Right lobe of liver (tissue), 4 donors: ENCODE measurements around the gene EZH1.

Experiments
- POLR2A ChIP-seq: fragments of 450-650 bp; IDR thresholded peaks from one replicate; pipeline ENCODE4 v1.6.1; 2017; ENCODE audit warnings: antibody characterized with exemption, mild to moderate bottlenecking
- TF ChIP-seq, protein P1 (sequence below), 4 donors: fragments of 200-600 bp in 3 of 4; fragments of 450-650 bp in 1 of 4; IDR thresholded peaks; one replicate each; pipeline versions ENCODE4 v1.5.1 to v1.8.0; 2016 to 2022; ENCODE audit warnings: antibody characterized with exemption in 4 of 4, mild to moderate bottlenecking in 2 of 4
- donor health status: DM: no; HTN: no; CAD: no.
- donor health status: DM: no; HTN: no; CAD: no.
- donor health status: DM: no; HTN: yes; CAD: no.

DNA sequence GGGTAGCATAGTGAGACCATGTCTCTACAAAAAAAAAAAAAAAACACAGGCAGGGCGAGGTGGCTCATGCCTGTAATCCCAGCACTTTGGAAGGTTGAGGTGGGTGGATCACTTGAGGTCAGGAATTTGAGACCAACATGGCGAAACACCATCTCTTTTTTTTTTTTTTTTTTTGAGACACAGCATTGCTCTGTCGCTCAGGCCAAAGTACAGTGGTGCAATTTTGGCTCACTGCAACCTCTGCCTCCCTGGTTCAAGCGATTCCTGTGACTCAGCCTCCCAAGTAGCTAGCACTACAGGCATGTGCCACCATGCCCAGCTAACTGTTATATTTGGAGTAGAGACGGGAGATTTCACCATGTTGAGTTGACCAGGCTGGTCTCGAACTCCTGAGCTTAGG lies 21.3 kb upstream of the EZH1 start:
- TF ChIP-seq, protein P1, sequence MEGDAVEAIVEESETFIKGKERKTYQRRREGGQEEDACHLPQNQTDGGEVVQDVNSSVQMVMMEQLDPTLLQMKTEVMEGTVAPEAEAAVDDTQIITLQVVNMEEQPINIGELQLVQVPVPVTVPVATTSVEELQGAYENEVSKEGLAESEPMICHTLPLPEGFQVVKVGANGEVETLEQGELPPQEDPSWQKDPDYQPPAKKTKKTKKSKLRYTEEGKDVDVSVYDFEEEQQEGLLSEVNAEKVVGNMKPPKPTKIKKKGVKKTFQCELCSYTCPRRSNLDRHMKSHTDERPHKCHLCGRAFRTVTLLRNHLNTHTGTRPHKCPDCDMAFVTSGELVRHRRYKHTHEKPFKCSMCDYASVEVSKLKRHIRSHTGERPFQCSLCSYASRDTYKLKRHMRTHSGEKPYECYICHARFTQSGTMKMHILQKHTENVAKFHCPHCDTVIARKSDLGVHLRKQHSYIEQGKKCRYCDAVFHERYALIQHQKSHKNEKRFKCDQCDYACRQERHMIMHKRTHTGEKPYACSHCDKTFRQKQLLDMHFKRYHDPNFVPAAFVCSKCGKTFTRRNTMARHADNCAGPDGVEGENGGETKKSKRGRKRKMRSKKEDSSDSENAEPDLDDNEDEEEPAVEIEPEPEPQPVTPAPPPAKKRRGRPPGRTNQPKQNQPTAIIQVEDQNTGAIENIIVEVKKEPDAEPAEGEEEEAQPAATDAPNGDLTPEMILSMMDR (IDR thresholded peaks at IDR 0.05) = no peak
- no peak for TF ChIP-seq POLR2A
